ENCODE measurements around the gene WDR81. TPM values are rescaled to one million over a fixed set of nuclear protein-coding genes. Genes with fewer than 3 reads are reported as not detected.

Gene WDR81
- polyA plus RNA-seq, 1 donor (not counting 4 experiments of a cell fraction or from before 2014, with no cell fraction given) = 4.2 TPM

- Histone ChIP-seq H3K9me1 (ENCODE audit: control insufficient read depth, extremely low read depth, insufficient read depth, low read length) (no peaks in the 10 kb centered on the region), H2AFZ (ENCODE audit: control insufficient read depth, low read length) (no peak overlapping the region), H3K27me3 (ENCODE audit: control insufficient read depth, extremely low read depth, insufficient read depth, low read length) (no peaks in the 10 kb centered on the region), H3K9ac (ENCODE audit: control insufficient read depth, extremely low read depth, insufficient read depth, low read length) (no peak overlapping the region), H3K27ac (ENCODE audit: control insufficient read depth, insufficient read depth, low read length) (no peak overlapping the region), H3K36me3 (ENCODE audit: control insufficient read depth in 2 of 2, extremely low read depth in 1 of 2, insufficient read depth in 2 of 2, low read length in 2 of 2) (no peaks in the 10 kb centered on the region), H3K4me3 (ENCODE audit: control insufficient read depth in 2 of 3, extremely low read depth in 1 of 3, insufficient read depth in 2 of 3, low read depth in 1 of 3, low read length in 3 of 3) (no peak overlapping the region), H4K20me1 (ENCODE audit: control insufficient read depth, extremely low read depth, insufficient read depth, low read length) (no peaks in the 10 kb centered on the region), H3K4me1 (ENCODE audit: control insufficient read depth, extremely low read depth, insufficient read depth, low read length) (peaks cover 14% of the 10 kb centered on the region), H3K79me2 (ENCODE audit: control insufficient read depth, insufficient read depth, low read length) (no peaks in the 10 kb centered on the region), H3K4me2 (ENCODE audit: control insufficient read depth, extremely low read depth, insufficient read depth, low read depth, low read length) (no peak overlapping the region), H3K9me3 (ENCODE audit: control insufficient read depth, low read depth, low read length) (no peaks in the 10 kb centered on the region)
- no peak for DNase-seq (ENCODE audit: low read depth, low spot score)
- dilution Hi-C loops (cut with MboI; ENCODE audit: extremely low pct_ligation_motif_present, low sequenced_read_pairs) = no loop called here
- TF ChIP-seq CTCF (optimal IDR thresholded peaks at IDR 0.05 in 1 of 3, IDR thresholded peaks at IDR 0.05 in 1 of 3, conservative IDR thresholded peaks at IDR 0.05 in 1 of 3; ENCODE audit: extremely low read depth in 1 of 3, insufficient read depth in 2 of 3, low read length in 3 of 3) = no peak
- TF ChIP-seq EZH2 (IDR thresholded peaks at IDR 0.05; ENCODE audit: low read length) = no peak
- FAIRE-seq = no peak
Observed at GRCh38 chr17:1754430-1755112, 30.1 kb downstream of the WDR81 start.

- no peaks in the 10 kb centered on the region for H3K9me3 ChIP-seq (ENCODE audit: control insufficient read depth, low read depth, low read length)
- H3K9ac ChIP-seq (ENCODE audit: control insufficient read depth, extremely low read depth, insufficient read depth, low read length) = no peak overlapping the region
- H3K9me1 ChIP-seq (ENCODE audit: control insufficient read depth, extremely low read depth, insufficient read depth, low read length) = no peaks in the 10 kb centered on the region
- H3K79me2 ChIP-seq (ENCODE audit: control insufficient read depth, insufficient read depth, low read length) = no peaks in the 10 kb centered on the region
- H3K4me3 ChIP-seq (ENCODE audit: control insufficient read depth in 2 of 3, extremely low read depth in 1 of 3, insufficient read depth in 2 of 3, low read depth in 1 of 3, low read length in 3 of 3) = no peak overlapping the region
- no peaks in the 10 kb centered on the region for H3K27me3 ChIP-seq (ENCODE audit: control insufficient read depth, extremely low read depth, insufficient read depth, low read length)
- no peak overlapping the region for H2AFZ ChIP-seq (ENCODE audit: control insufficient read depth, low read length)
- peaks cover 16% of the 10 kb centered on the region for H3K4me1 ChIP-seq (ENCODE audit: control insufficient read depth, extremely low read depth, insufficient read depth, low read length)
- no peak for FAIRE-seq
- dilution Hi-C loops (cut with MboI; ENCODE audit: extremely low pct_ligation_motif_present, low sequenced_read_pairs) = no loop called here
- H3K4me2 ChIP-seq (ENCODE audit: control insufficient read depth, extremely low read depth, insufficient read depth, low read depth, low read length) = no peak overlapping the region
- no peak for TF ChIP-seq EZH2 (IDR thresholded peaks at IDR 0.05; ENCODE audit: low read length)
- TF ChIP-seq CTCF (optimal IDR thresholded peaks at IDR 0.05 in 1 of 3, IDR thresholded peaks at IDR 0.05 in 1 of 3, conservative IDR thresholded peaks at IDR 0.05 in 1 of 3; ENCODE audit: extremely low read depth in 1 of 3, insufficient read depth in 2 of 3, low read length in 3 of 3) = no peak
- no peaks in the 10 kb centered on the region for H3K36me3 ChIP-seq (ENCODE audit: control insufficient read depth in 2 of 2, extremely low read depth in 1 of 2, insufficient read depth in 2 of 2, low read length in 2 of 2)
- DNase-seq (ENCODE audit: low read depth, low spot score) = no peak
- H4K20me1 ChIP-seq (ENCODE audit: control insufficient read depth, extremely low read depth, insufficient read depth, low read length) = no peaks in the 10 kb centered on the region
- no peak overlapping the region for H3K27ac ChIP-seq (ENCODE audit: control insufficient read depth, insufficient read depth, low read length)
Observed at GRCh38 chr17:1755252-1755826, 30.8 kb downstream of the WDR81 start.
